ENCODE results near the gene MCTP1. TPM values are rescaled to one million over a fixed set of nuclear protein-coding genes. Genes with fewer than 3 reads are reported as not detected.

The MCTP1 gene
- total and polyA plus RNA-seq, 9 of the 15 experiments (the other 6 are each of a cell fraction or from before 2014, with no cell fraction given), result 0.04 to 0.93 (median 0.06) TPM; not detected in 4

- TF ChIP-seq PRDM10 (IDR thresholded peaks at IDR 0.05; ENCODE audit: partially characterized antibody) (no peak), ZBTB33 (CRISPR knock-in tag; IDR thresholded peaks at IDR 0.05) (0 out of 2 replicates have a peak, but pooled peaks have one; percentile 21), GATA2 (CRISPR knock-in tag; IDR thresholded peaks at IDR 0.05) (no peak), MTF1 (CRISPR knock-in tag; IDR thresholded peaks at IDR 0.05; ENCODE audit: borderline replicate concordance) (no peak), PCBP2 (IDR thresholded peaks at IDR 0.05; ENCODE audit: low read depth, low read length, poor library complexity, severe bottlenecking) (no peak), BRD4 (IDR thresholded peaks at IDR 0.05) (no peak), E2F3 (CRISPR knock-in tag; IDR thresholded peaks at IDR 0.05) (no peak), ZNF274 (IDR thresholded peaks at IDR 0.05; ENCODE audit: borderline replicate concordance, low read depth, low read length) (no peak), NRF1 (conservative IDR thresholded peaks at IDR 0.05 in 1 of 2, IDR thresholded peaks at IDR 0.05 in 1 of 2) (peak in 1 of 2 experiments; percentile 35; a peak in 2 of 4 replicates), CBFA2T2 (conservative IDR thresholded peaks at IDR 0.05) (no peak), ARID1B (IDR thresholded peaks at IDR 0.05) (no peak), FUS (optimal IDR thresholded peaks at IDR 0.05; ENCODE audit: low read depth, low read length) (no peak), FIP1L1 (IDR thresholded peaks at IDR 0.05; ENCODE audit: low read depth, low read length, poor library complexity, severe bottlenecking) (no peak), NCOR1 (IDR thresholded peaks at IDR 0.05) (no peak), TRIM25 (IDR thresholded peaks at IDR 0.05; ENCODE audit: borderline replicate concordance) (no peak), SAFB (IDR thresholded peaks at IDR 0.05; ENCODE audit: borderline replicate concordance, low read depth, low read length) (0 out of 2 replicates have a peak, but pooled peaks have one; percentile 10), ZNF589 (CRISPR knock-in tag; IDR thresholded peaks at IDR 0.05; ENCODE audit: low read depth) (no peak), PTTG1 (tag; IDR thresholded peaks at IDR 0.05; ENCODE audit: low read depth) (no peak), CHD4 (IDR thresholded peaks at IDR 0.05; ENCODE audit: insufficient read depth, insufficient replicate concordance, low read depth, low read length, poor library complexity, severe bottlenecking) (no peak)
Observed at GRCh38 chr5:95284572-95285408, at the start of gene MCTP1 (continued).
